Transverse colon (tissue), 4 donors: Measurements from ENCODE around the gene TTC12.

Experiments
- POLR2A ChIP-seq: fragments of 450-650 bp; IDR thresholded peaks from one replicate; pipeline ENCODE4 v1.6.1; 2016; ENCODE audit warnings: antibody characterized with exemption, mild to moderate bottlenecking, moderate library complexity
- POLR2AphosphoS5 ChIP-seq, 3 donors: sonication (generic); formaldehyde crosslinking; IDR thresholded peaks; one replicate each; pipeline ENCODE4 v1.6.1; 2016; ENCODE audit warnings: antibody characterized with exemption in 3 of 3
- TF ChIP-seq, protein P1 (sequence below), 5 experiments: fragments of 200-600 bp in 3 of 5; fragments of 450-650 bp in 2 of 5; sonication (generic) in 3 of 5; IDR thresholded peaks; 1 replicate in 2 of 5; 2 replicates in 3 of 5; pipeline ENCODE4 v1.5.1; 2016 to 2017; ENCODE audit warnings: antibody characterized with exemption in 5 of 5, inconsistent platforms in 3 of 5, mild to moderate bottlenecking in 2 of 5, moderate library complexity in 1 of 5

DNA sequence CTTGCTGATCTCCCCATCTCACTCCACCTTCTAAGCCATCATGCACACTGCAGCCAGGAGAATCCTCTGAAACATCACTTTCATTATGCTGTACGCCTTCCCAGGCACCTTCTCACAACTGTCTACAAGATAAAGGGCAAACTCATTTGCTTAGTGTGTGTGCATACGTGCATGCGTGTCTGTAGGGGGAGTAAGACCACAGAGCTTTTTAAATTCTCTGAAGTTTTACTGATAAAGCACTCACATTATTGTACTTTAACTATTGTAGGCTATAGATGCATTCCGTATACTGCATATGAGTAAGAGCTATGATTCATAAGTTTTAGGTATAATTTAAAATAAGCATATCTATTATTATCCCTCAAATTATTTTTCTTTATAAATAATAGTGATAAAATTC is 57.9 kb downstream of the TTC12 start:
- TF ChIP-seq, protein P1, sequence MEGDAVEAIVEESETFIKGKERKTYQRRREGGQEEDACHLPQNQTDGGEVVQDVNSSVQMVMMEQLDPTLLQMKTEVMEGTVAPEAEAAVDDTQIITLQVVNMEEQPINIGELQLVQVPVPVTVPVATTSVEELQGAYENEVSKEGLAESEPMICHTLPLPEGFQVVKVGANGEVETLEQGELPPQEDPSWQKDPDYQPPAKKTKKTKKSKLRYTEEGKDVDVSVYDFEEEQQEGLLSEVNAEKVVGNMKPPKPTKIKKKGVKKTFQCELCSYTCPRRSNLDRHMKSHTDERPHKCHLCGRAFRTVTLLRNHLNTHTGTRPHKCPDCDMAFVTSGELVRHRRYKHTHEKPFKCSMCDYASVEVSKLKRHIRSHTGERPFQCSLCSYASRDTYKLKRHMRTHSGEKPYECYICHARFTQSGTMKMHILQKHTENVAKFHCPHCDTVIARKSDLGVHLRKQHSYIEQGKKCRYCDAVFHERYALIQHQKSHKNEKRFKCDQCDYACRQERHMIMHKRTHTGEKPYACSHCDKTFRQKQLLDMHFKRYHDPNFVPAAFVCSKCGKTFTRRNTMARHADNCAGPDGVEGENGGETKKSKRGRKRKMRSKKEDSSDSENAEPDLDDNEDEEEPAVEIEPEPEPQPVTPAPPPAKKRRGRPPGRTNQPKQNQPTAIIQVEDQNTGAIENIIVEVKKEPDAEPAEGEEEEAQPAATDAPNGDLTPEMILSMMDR (IDR thresholded peaks at IDR 0.05): no peak
- no peak for TF ChIP-seq POLR2A
- no peak for TF ChIP-seq POLR2AphosphoS5 (IDR thresholded peaks at IDR 0.05)
